A549 (cell line): ENCODE results near the gene PTPRN2. TPM values are rescaled to one million over a fixed set of nuclear protein-coding genes. Genes with fewer than 3 reads are reported as not detected.

Source experiments
- ATAC-seq, 2 experiments: fragments of 200-7000 bp in 1 of 2; fragments of >200 bp in 1 of 2; cut with Nextera tagmentation in 1 of 2; cut with Tn5 transposase in 1 of 2; 3 replicates each; pipeline versions ENCODE4 v1.8.0 to v1.9.1; 2018 to 2020; ENCODE audit warnings: mild to moderate bottlenecking in 1 of 2, moderate library complexity in 1 of 2
- CTCF ChIA-PET: fragments of 300-600 bp; sonication (Branson Sonifier 250); formaldehyde crosslinking; extraction: SDS; loops from one replicate; lab custom pipeline; 2021; ENCODE audit warnings: antibody characterized with exemption, inconsistent platforms; lab: Yijun Ruan, JAX
- POLR2A ChIA-PET: fragments of 350-600 bp; formaldehyde crosslinking; extraction: SDS; loops from one replicate; lab custom pipeline; 2021; ENCODE audit warnings: antibody characterized with exemption, inconsistent platforms; lab: Yijun Ruan, JAX
- DNase-seq, 2 experiments: peaks; one replicate each; pipeline versions ENCODE4 v3.0.0 to v3.0.0-alpha.2; 2011 to 2016; ENCODE audit warnings: low read depth in 1 of 2, low spot score in 1 of 2
- FAIRE-seq: peaks from 2 replicates; lab custom pipeline; 2011; peaks lifted over from hg19 to GRCh38; lab: Jason Lieb, UNC
- H3K27ac ChIP-seq, 2 experiments: fragments of >200 bp; sonication (Bioruptor Twin); formaldehyde crosslinking; 3 replicates each; pipeline ENCODE4 v1.5.1; 2016 to 2017
- H3K4me1 ChIP-seq: fragments of >200 bp; sonication (Bioruptor Twin); formaldehyde crosslinking; 3 replicates; pipeline ENCODE4 v1.6.1; 2016
- H3K4me2 ChIP-seq: fragments of >200 bp; sonication (Bioruptor Twin); formaldehyde crosslinking; 3 replicates; pipeline ENCODE4 v1.6.1; 2016
- H3K4me3 ChIP-seq: fragments of >200 bp; sonication (Bioruptor Twin); formaldehyde crosslinking; 3 replicates; pipeline ENCODE4 v1.5.1; 2016
- H3K9me3 ChIP-seq: fragments of >200 bp; sonication (Bioruptor Twin); formaldehyde crosslinking; 3 replicates; pipeline ENCODE4 v1.6.1; 2016
- BCL3 ChIP-seq: fragments of >200 bp; sonication (Bioruptor Twin); formaldehyde crosslinking; IDR thresholded peaks from 3 replicates; pipeline ENCODE4 v1.6.1; 2016
- CHD4 ChIP-seq: fragments of 200-600 bp; sonication (generic); IDR thresholded peaks from 2 replicates; pipeline ENCODE4 v1.6.1; 2016; ENCODE audit warnings: antibody characterized with exemption, mild to moderate bottlenecking, borderline replicate concordance
- GATA3 ChIP-seq: IDR thresholded peaks from 2 replicates; pipeline ENCODE4 v1.6.1; 2012; ENCODE audit warnings: borderline replicate concordance
- HEYL ChIP-seq: fragments of 250-450 bp; sonication (Bioruptor Pico); IDR thresholded peaks from 2 replicates; pipeline ENCODE4 v1.8.0; 2021; ENCODE audit warnings: mild to moderate bottlenecking, moderate library complexity
- MAFK ChIP-seq: fragments of 450-650 bp; IDR thresholded peaks from 2 replicates; pipeline ENCODE4 v1.6.1; 2014; ENCODE audit not compliant: partially characterized antibody
- RAD21 ChIP-seq, 2 experiments: fragments of >200 bp in 1 of 2; sonication (Bioruptor Twin) in 1 of 2; formaldehyde crosslinking in 1 of 2; IDR thresholded peaks in 1 of 2; conservative IDR thresholded peaks in 1 of 2; 2 replicates in 1 of 2; 3 replicates in 1 of 2; pipeline ENCODE4 v1.6.1; 2012 to 2018; ENCODE audit warnings: inconsistent platforms in 1 of 2
- RARB ChIP-seq: fragments of 250-450 bp; sonication (Bioruptor Pico); IDR thresholded peaks from 2 replicates; pipeline ENCODE4 v1.8.0; 2021; ENCODE audit warnings: mild to moderate bottlenecking, moderate library complexity
- REST ChIP-seq: fragments of 200-600 bp; sonication (generic); IDR thresholded peaks from 2 replicates; pipeline ENCODE4 v1.6.1; 2016; ENCODE audit warnings: antibody characterized with exemption, mild to moderate bottlenecking, moderate library complexity
- TP53 ChIP-seq: fragments of 250-450 bp; sonication (Bioruptor Pico); IDR thresholded peaks from 2 replicates; pipeline ENCODE4 v1.5.0; 2021; ENCODE audit warnings: mild to moderate bottlenecking, moderate library complexity
- WGBS: methylation state at CpG from one replicate; pipeline ENCODE4 v1.1.6; 2017; ENCODE audit errors: missing lambda C conversion rate; 5-methylcytosine and 5-hydroxymethylcytosine counted together
- polyA plus RNA-seq, 4 experiments: library from polyadenylated mRNA; depleted of rRNA in 3 of 4; stranded (reverse); fragments of >200 nt; fragmentation: RNase III in 1 of 4; extraction: RNeasy Plus Mini Kit Qiagen cat#74134 plus additional on column Dnase treatment in 1 of 4; gene quantifications; 2 replicates in 3 of 4; 3 replicates in 1 of 4; pipeline ENCODE4 v1.2.3, GENCODE V29; 2011 to 2017
- TF ChIP-seq, protein P1 (sequence below): fragments of >200 bp; sonication (Bioruptor Twin); formaldehyde crosslinking; IDR thresholded peaks from 3 replicates; pipeline ENCODE4 v1.5.1; 2016
- TF ChIP-seq, protein P2 (sequence below): IDR thresholded peaks from 2 replicates; pipeline ENCODE4 v1.6.1; 2012; ENCODE audit warnings: low read depth, borderline replicate concordance
- TF ChIP-seq, protein P3 (sequence below): fragments of 150-350 bp; IDR thresholded peaks from 2 replicates; pipeline ENCODE4 v1.6.1; 2014; ENCODE audit warnings: low read depth, mild to moderate bottlenecking, low read length
- TF ChIP-seq, protein P4 (sequence below): fragments of >200 bp; sonication (Bioruptor Twin); formaldehyde crosslinking; IDR thresholded peaks from 2 replicates; pipeline ENCODE4 v1.6.1; 2016

The PTPRN2 gene
- polyA plus RNA-seq, 2 of the 4 experiments (the other 2 are of a cell fraction) = 0.41 to 1.2 TPM

DNA sequence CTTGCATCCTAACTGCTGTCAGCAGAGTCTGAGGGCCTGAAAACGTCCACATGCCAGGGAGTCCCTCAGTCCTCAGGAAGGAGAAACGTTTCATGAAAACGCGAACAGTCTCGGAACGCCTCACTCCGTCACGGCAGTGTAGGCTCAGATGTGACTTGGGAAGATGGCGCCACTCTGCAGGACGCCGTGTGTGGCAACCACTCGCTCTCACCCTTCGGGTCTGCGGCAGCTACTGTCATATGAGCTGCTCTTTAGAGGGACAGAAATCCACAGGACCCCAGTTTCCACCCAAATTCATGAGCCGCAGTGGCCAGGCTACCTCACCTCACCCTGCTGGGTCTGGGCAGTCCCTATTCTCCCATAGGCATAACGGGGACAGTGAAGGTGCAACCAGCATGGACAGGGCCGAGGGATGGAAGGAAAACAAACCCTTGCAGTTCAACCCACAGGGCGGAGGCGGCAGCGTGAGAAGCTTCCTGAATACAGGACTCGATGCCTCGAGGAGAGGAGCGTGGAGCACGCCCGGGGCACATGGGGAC lies 812.5 kb downstream of the PTPRN2 start:
- H3K4me1 ChIP-seq = no peaks in the 10 kb centered on the region
- no peak overlapping the region for H3K27ac ChIP-seq
- no peak overlapping the region for H3K4me2 ChIP-seq
- ATAC-seq = peak; percentile 21 to 44; a peak in 3 of 6 replicates
- no peak overlapping the region for H3K4me3 ChIP-seq
- CTCF ChIA-PET = no interaction called here
- TF ChIP-seq, protein P1, sequence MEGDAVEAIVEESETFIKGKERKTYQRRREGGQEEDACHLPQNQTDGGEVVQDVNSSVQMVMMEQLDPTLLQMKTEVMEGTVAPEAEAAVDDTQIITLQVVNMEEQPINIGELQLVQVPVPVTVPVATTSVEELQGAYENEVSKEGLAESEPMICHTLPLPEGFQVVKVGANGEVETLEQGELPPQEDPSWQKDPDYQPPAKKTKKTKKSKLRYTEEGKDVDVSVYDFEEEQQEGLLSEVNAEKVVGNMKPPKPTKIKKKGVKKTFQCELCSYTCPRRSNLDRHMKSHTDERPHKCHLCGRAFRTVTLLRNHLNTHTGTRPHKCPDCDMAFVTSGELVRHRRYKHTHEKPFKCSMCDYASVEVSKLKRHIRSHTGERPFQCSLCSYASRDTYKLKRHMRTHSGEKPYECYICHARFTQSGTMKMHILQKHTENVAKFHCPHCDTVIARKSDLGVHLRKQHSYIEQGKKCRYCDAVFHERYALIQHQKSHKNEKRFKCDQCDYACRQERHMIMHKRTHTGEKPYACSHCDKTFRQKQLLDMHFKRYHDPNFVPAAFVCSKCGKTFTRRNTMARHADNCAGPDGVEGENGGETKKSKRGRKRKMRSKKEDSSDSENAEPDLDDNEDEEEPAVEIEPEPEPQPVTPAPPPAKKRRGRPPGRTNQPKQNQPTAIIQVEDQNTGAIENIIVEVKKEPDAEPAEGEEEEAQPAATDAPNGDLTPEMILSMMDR = no peak
- no peak for TF ChIP-seq HEYL (CRISPR knock-in tag)
- TF ChIP-seq, protein P2, sequence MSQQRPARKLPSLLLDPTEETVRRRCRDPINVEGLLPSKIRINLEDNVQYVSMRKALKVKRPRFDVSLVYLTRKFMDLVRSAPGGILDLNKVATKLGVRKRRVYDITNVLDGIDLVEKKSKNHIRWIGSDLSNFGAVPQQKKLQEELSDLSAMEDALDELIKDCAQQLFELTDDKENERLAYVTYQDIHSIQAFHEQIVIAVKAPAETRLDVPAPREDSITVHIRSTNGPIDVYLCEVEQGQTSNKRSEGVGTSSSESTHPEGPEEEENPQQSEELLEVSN = no peak
- WGBS = 56% methylated on average over 25 of the region's 25 CpGs
- H3K9me3 ChIP-seq = peaks cover 15% of the 10 kb centered on the region; the same call in 1 of the 3 replicates
- no peak for FAIRE-seq
- peak in 1 of 2 experiments; percentile 22 for DNase-seq
- POLR2A ChIA-PET = no interaction called here

DNA sequence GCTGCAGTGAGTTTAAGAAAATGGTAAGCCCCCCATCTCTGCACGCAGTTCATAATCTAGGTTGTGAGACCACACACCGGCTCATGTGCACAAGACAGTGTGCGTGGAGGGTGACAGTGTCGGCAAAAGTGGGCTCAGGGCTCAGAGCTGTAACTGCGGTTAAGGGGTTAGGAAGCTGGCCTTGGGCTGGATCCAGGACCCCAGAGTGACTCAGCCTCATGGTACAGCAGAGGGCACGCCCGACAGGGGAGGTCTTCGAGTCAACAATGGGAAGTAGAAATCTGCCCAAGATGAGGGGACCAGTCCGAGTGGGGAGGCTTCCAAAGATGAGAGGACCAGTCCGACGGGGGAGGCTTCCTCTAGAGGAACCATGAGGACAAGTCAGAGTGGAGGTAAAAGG lies 813.1 kb downstream of the PTPRN2 start:
- Histone ChIP-seq H3K4me1 (no peaks in the 10 kb centered on the region), H3K9me3 (peaks cover 15% of the 10 kb centered on the region; the same call in 1 of the 3 replicates), H3K27ac (no peak overlapping the region), H3K4me2 (no peak overlapping the region), H3K4me3 (no peak overlapping the region)
- no peak for DNase-seq
- ChIA-PET POLR2A (no interaction called here), CTCF (no interaction called here)
- FAIRE-seq = no peak
- no peak for TF ChIP-seq MAFK
- no peak for TF ChIP-seq RARB (CRISPR knock-in tag)
- no peak for TF ChIP-seq REST
- WGBS = 47% methylated on average over 10 of the region's 11 CpGs
- ATAC-seq = no peak; a peak in 1 of 6 replicates

DNA sequence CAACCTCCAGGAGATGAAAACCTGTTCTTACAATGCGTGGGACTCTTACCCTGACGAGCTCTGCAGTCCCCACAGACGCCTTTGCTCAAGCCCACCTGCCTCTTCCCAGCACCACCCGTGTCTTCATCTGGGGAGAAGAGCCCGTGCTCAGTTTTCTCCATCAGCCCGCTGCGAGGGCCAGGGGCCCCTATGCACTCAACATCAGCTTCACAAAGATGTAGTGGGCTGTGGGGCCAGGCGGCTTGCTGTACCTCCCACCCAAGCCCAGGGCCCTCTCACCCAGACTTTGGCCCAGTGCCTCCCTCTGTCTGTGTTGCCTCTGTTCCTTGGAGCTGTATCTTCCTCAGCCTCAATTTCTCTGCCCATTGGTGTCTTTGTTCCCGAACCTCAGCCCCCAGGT lies 814.3 kb downstream of the PTPRN2 start:
- FAIRE-seq = no peak
- 31% methylated on average over 7 of the region's 9 CpGs for WGBS

More for the DNA sequence above, 814.3 kb downstream of the PTPRN2 start:
- DNase-seq (no peak), ATAC-seq (no peak)
- Histone ChIP-seq H3K4me3 (no peak overlapping the region), H3K9me3 (peaks cover 15% of the 10 kb centered on the region; the same call in 1 of the 3 replicates), H3K27ac (no peak overlapping the region), H3K4me2 (no peak overlapping the region), H3K4me1 (no peaks in the 10 kb centered on the region)
- ChIA-PET CTCF (no interaction called here), POLR2A (no interaction called here)
- TF ChIP-seq, protein P3, sequence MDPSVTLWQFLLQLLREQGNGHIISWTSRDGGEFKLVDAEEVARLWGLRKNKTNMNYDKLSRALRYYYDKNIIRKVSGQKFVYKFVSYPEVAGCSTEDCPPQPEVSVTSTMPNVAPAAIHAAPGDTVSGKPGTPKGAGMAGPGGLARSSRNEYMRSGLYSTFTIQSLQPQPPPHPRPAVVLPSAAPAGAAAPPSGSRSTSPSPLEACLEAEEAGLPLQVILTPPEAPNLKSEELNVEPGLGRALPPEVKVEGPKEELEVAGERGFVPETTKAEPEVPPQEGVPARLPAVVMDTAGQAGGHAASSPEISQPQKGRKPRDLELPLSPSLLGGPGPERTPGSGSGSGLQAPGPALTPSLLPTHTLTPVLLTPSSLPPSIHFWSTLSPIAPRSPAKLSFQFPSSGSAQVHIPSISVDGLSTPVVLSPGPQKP = no peak
- TF ChIP-seq BCL3 = no peak
- no peak for TF ChIP-seq GATA3
- TF ChIP-seq HEYL (CRISPR knock-in tag) = no peak
- TF ChIP-seq CHD4 = no peak
- TF ChIP-seq, protein P4, sequence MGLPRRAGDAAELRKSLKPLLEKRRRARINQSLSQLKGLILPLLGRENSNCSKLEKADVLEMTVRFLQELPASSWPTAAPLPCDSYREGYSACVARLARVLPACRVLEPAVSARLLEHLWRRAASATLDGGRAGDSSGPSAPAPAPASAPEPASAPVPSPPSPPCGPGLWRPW = no peak
- no peak for TF ChIP-seq RAD21 (conservative IDR thresholded peaks at IDR 0.05 in 1 of 2, IDR thresholded peaks at IDR 0.05 in 1 of 2)
- TF ChIP-seq TP53 (CRISPR knock-in tag) = no peak
